OCI-LY1 (cell line): ENCODE data around the gene CCDC127.

ENCODE experiments used
- H2AFZ ChIP-seq: fragments of 200-600 bp; sonication (generic), shearing (Covaris generic); 2 replicates; pipeline ENCODE4 v1.6.0; 2014; ENCODE audit warnings: antibody characterized with exemption, mild to moderate bottlenecking, low read length
- H3F3A ChIP-seq: fragments of 200-600 bp; sonication (generic), shearing (Covaris generic); 2 replicates; pipeline ENCODE4 v1.6.0; 2014; ENCODE audit warnings: mild to moderate bottlenecking, antibody characterized with exemption, low read length, moderate library complexity; ENCODE audit not compliant: insufficient read depth
- H3K27ac ChIP-seq: fragments of 200-600 bp; sonication (generic); 2 replicates; pipeline ENCODE4 v1.5.1; 2014; ENCODE audit warnings: low read length, mixed run types, mild to moderate bottlenecking, low read depth; ENCODE audit not compliant: poor library complexity, severe bottlenecking
- H3K27me3 ChIP-seq: fragments of 200-600 bp; sonication (generic); 2 replicates; pipeline ENCODE4 v1.6.0; 2014; ENCODE audit warnings: antibody characterized with exemption, mild to moderate bottlenecking, low read length, moderate library complexity; ENCODE audit not compliant: insufficient read depth
- H3K36me3 ChIP-seq: fragments of 200-600 bp; sonication (generic); 2 replicates; pipeline ENCODE4 v1.6.1; 2014; ENCODE audit warnings: mild to moderate bottlenecking, antibody characterized with exemption, low read length, moderate library complexity, mixed read lengths; ENCODE audit not compliant: insufficient read depth
- H3K4me1 ChIP-seq: fragments of 200-600 bp; sonication (generic); 2 replicates; pipeline ENCODE4 v1.5.1; 2014; ENCODE audit warnings: mild to moderate bottlenecking, low read length, moderate library complexity; ENCODE audit not compliant: insufficient read depth, severe bottlenecking
- H3K4me2 ChIP-seq: fragments of 200-600 bp; sonication (generic), shearing (Covaris generic); 2 replicates; pipeline ENCODE4 v1.6.1; 2014; ENCODE audit warnings: low read length
- H3K4me3 ChIP-seq: fragments of 200-600 bp; sonication (generic); 2 replicates; pipeline ENCODE4 v1.5.1; 2014; ENCODE audit warnings: low read length, low read depth, mild to moderate bottlenecking, mixed read lengths; ENCODE audit not compliant: poor library complexity, severe bottlenecking
- H3K79me2 ChIP-seq: fragments of 200-600 bp; shearing (Covaris generic); 2 replicates; pipeline ENCODE4 v1.6.1; 2016; ENCODE audit warnings: mixed run types, low read length, mixed read lengths; ENCODE audit not compliant: insufficient read depth
- H3K9ac ChIP-seq: fragments of 200-600 bp; sonication (generic), shearing (Covaris generic); 2 replicates; pipeline ENCODE4 v1.6.1; 2014; ENCODE audit warnings: mild to moderate bottlenecking, low read length, mixed read lengths
- H3K9me2 ChIP-seq: fragments of 200-600 bp; sonication (generic), shearing (Covaris generic); 2 replicates; pipeline ENCODE4 v1.6.1; 2014; ENCODE audit warnings: low read depth, mild to moderate bottlenecking, low read length, mixed read lengths
- H3K9me3 ChIP-seq: fragments of 200-600 bp; shearing (Covaris generic); 2 replicates; pipeline ENCODE4 v1.6.1; 2014; ENCODE audit warnings: low read length, mixed read lengths
- H4K20me1 ChIP-seq: fragments of 200-600 bp; sonication (generic), shearing (Covaris generic); 2 replicates; pipeline ENCODE4 v1.6.0; 2016; ENCODE audit warnings: mild to moderate bottlenecking, low read length; ENCODE audit not compliant: insufficient read depth
- CTCF ChIP-seq: fragments of 200-600 bp; sonication (generic), shearing (Covaris generic); IDR thresholded peaks from 2 replicates; pipeline ENCODE4 v1.5.1; 2017; ENCODE audit warnings: mild to moderate bottlenecking, antibody characterized with exemption, low read length, moderate library complexity, mixed read lengths
- EZH2 ChIP-seq: fragments of 200-600 bp; sonication (generic), shearing (Covaris generic); IDR thresholded peaks from 2 replicates; pipeline ENCODE4 v1.8.0; 2017; ENCODE audit warnings: borderline replicate concordance, mixed run types, mild to moderate bottlenecking, antibody characterized with exemption, low read length, moderate library complexity, mixed read lengths

CCDC127 gene

GRCh38 chr5:201672-202071 is 16.3 kb downstream of the CCDC127 start:
- no peak overlapping the region for H2AFZ ChIP-seq
- H3K9ac ChIP-seq: no peak overlapping the region; the same call in 1 of the 2 replicates
- H3K79me2 ChIP-seq: no peaks in the 10 kb centered on the region; the same call in 1 of the 2 replicates
- no peaks in the 10 kb centered on the region for H3K27me3 ChIP-seq
- H3F3A ChIP-seq: no peaks in the 10 kb centered on the region
- H3K4me2 ChIP-seq: peak overlapping the region; percentile 44
- no peak for TF ChIP-seq EZH2
- no peak for TF ChIP-seq CTCF
- no peaks in the 10 kb centered on the region for H3K9me2 ChIP-seq
- no peaks in the 10 kb centered on the region for H3K9me3 ChIP-seq
- H3K4me1 ChIP-seq: peaks cover 22% of the 10 kb centered on the region
- H3K4me3 ChIP-seq: peak overlapping the region; percentile 27
- peak overlapping the region; percentile 64 for H3K27ac ChIP-seq
- no peaks in the 10 kb centered on the region for H4K20me1 ChIP-seq
- H3K36me3 ChIP-seq: peaks cover 32% of the 10 kb centered on the region

- peak overlapping the region; percentile 44 for H3K4me2 ChIP-seq
- no peaks in the 10 kb centered on the region; the same call in 1 of the 2 replicates for H3K79me2 ChIP-seq
Observed at GRCh38 chr5:200985-201384, 17.0 kb downstream of the CCDC127 start.

GRCh38 chr5:199950-200645 is 17.9 kb downstream of the CCDC127 start:
- TF ChIP-seq CTCF: no peak
- TF ChIP-seq EZH2: no peak
- peaks cover 23% of the 10 kb centered on the region for H3K36me3 ChIP-seq
- no peaks in the 10 kb centered on the region for H3K79me2 ChIP-seq
- H3K27me3 ChIP-seq: no peaks in the 10 kb centered on the region
- no peaks in the 10 kb centered on the region for H3K9me3 ChIP-seq
- H3K4me2 ChIP-seq: no peak overlapping the region
- peak overlapping the region; percentile 64 for H3K27ac ChIP-seq
- H3K9ac ChIP-seq: no peak overlapping the region
- no peaks in the 10 kb centered on the region for H3F3A ChIP-seq
- H3K4me3 ChIP-seq: no peak overlapping the region
- H3K9me2 ChIP-seq: no peaks in the 10 kb centered on the region
- H2AFZ ChIP-seq: no peak overlapping the region
- H4K20me1 ChIP-seq: no peaks in the 10 kb centered on the region
- H3K4me1 ChIP-seq: peaks cover 34% of the 10 kb centered on the region

More at GRCh38 chr5:200985-201384, 17.0 kb downstream of the CCDC127 start:
- Histone ChIP-seq H3F3A (no peaks in the 10 kb centered on the region), H3K27ac (peak overlapping the region; percentile 64), H3K9me3 (no peaks in the 10 kb centered on the region), H3K9ac (no peak overlapping the region; the same call in 1 of the 2 replicates), H3K4me1 (peaks cover 25% of the 10 kb centered on the region), H4K20me1 (no peaks in the 10 kb centered on the region), H2AFZ (no peak overlapping the region), H3K36me3 (peaks cover 32% of the 10 kb centered on the region), H3K9me2 (no peaks in the 10 kb centered on the region), H3K27me3 (no peaks in the 10 kb centered on the region), H3K4me3 (peak overlapping the region; percentile 27)
- no peak for TF ChIP-seq CTCF
- no peak for TF ChIP-seq EZH2
